Upper lobe of left lung (tissue), 4 donors: ENCODE data around the gene GULP1.

ENCODE experiments used
- CTCF ChIP-seq, 6 experiments: fragments of 450-650 bp in 4 of 6; fragments of 200-600 bp in 2 of 6; sonication (generic) in 2 of 6; IDR thresholded peaks; one replicate each; pipeline ENCODE4 v1.5.1; 2016 to 2019; ENCODE audit warnings: antibody characterized with exemption in 6 of 6
- POLR2A ChIP-seq, 4 donors: fragments of 450-650 bp; IDR thresholded peaks; one replicate each; pipeline ENCODE4 v1.5.1; 2016 to 2017; ENCODE audit warnings: antibody characterized with exemption in 4 of 4, mild to moderate bottlenecking in 2 of 4
- POLR2AphosphoS5 ChIP-seq, 2 donors: sonication (generic); formaldehyde crosslinking; IDR thresholded peaks; one replicate each; pipeline ENCODE4 v1.5.1; 2017; ENCODE audit warnings: antibody characterized with exemption in 2 of 2

DNA sequence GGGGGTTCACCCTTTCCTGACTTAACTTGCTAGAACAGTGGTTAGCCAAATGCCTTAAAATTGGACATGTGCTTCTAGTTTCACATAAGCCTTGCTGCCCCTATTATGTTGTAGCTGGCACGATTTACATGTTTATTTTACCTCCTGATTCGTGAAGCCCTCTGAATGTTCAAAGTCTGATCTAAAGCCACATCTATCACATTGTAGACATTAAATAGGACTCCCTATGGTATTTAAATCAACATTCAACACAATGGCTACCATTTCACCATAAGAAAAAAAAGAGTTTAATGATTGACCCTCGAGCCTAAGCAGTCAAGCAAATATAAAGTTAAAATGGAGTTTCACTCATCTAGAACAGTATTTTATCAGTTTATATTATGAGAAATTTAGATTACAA is 151.5 kb downstream of the GULP1 start:
- TF ChIP-seq CTCF (IDR thresholded peaks at IDR 0.05) (no peak), POLR2AphosphoS5 (IDR thresholded peaks at IDR 0.05) (no peak), POLR2A (IDR thresholded peaks at IDR 0.05) (no peak)
